NCI-H1105 (cell line): ENCODE data around the gene EFCAB9.
"Not testable (repeated sequence)": the region's sequence is repeated elsewhere in the genome, so short reads cannot be mapped to it uniquely, and the experiment has no call there.

ENCODE experiments used
- DNase-seq: peaks from one replicate; lab custom pipeline; 2025; lab: John Stamatoyannopoulos, UW

EFCAB9 gene

GRCh38 chr5:172193872-172194271 is at the start of gene EFCAB9:
TSS of gene EFCAB9 (plus strand) at chr5:172194172. CDS start at chr5:172194173, 1 bp downstream.
- DNase-seq, result no peak

GRCh38 chr5:172144291-172144815 is 49.6 kb upstream of the EFCAB9 start:
- no peak for DNase-seq

DNA sequence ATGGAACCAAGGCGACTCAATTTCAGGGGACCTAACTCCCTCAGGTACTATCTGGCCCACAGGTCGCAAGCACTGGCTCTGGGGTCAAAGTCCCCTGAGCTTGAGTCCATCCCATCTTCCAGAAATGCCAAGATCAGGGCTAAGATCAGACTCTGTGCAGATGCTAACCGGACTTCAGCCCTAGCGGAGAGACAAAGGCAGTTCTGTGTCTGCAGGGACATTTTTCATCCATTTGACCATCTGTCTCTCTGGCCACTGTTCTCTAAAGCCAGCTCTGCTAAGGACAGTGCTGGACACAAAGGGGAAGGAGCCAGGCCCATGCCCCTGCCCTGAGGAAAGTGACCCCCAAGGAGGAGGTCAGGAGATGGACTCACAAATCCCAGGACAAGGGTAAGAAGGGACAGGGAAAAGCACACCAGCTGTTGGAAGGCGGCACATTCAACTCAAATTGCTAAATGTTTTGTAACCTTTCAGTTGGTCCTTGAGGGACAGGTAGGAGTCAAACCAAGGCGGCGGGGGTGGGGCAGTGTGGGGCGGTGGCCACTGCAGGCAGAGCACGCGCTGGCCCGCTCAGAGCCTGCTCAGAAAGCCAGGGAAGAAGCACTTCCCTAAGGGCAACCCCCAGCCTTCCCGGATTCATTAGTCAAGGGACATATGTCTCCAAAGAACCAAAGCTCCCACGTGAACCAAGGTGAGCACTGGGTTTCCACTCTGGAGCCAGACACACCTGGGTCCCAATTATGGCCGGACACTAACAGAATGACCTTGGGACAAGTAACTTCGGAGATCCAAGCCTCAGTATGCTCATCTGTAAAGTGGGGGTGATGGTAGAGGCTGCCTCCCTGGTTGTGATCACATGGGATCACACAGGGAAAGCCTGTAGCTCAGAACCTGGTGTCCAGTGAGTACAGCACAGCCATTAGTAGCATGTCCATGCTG is 48.8 kb upstream of the EFCAB9 start:
- no peak for DNase-seq

GRCh38 chr5:172145870-172146747 is 47.9 kb upstream of the EFCAB9 start:
- no peak for DNase-seq

- DNase-seq, result no peak
These were observed 47.3 kb upstream of the EFCAB9 start for GRCh38 chr5:172146748-172147092.

GRCh38 chr5:172147857-172148256 is 46.1 kb upstream of the EFCAB9 start:
- no peak for DNase-seq

DNA sequence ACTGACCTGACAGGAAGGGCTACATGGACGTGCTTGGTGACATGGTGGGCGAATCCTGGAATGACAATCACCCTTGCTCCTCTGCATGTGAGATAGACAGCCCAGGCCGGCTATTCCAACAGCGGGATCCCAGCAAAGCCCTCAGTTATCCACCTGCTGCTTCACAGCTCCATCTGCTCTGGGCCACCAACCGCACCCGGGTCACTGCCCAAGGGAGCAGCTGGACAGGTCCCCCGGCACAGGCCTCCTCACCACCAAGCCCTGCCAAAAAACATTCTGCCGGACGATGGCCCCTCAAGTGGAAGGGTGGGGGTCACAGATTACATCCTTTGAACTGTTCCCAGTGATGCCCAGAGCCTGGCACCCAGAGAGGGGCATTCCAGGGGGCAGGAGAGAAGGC is 45.6 kb upstream of the EFCAB9 start:
- no peak for DNase-seq

GRCh38 chr5:172149073-172149472 is 44.9 kb upstream of the EFCAB9 start:
- no peak for DNase-seq

GRCh38 chr5:172149481-172149880 is 44.5 kb upstream of the EFCAB9 start:
- not testable (repeated sequence) for DNase-seq

DNA sequence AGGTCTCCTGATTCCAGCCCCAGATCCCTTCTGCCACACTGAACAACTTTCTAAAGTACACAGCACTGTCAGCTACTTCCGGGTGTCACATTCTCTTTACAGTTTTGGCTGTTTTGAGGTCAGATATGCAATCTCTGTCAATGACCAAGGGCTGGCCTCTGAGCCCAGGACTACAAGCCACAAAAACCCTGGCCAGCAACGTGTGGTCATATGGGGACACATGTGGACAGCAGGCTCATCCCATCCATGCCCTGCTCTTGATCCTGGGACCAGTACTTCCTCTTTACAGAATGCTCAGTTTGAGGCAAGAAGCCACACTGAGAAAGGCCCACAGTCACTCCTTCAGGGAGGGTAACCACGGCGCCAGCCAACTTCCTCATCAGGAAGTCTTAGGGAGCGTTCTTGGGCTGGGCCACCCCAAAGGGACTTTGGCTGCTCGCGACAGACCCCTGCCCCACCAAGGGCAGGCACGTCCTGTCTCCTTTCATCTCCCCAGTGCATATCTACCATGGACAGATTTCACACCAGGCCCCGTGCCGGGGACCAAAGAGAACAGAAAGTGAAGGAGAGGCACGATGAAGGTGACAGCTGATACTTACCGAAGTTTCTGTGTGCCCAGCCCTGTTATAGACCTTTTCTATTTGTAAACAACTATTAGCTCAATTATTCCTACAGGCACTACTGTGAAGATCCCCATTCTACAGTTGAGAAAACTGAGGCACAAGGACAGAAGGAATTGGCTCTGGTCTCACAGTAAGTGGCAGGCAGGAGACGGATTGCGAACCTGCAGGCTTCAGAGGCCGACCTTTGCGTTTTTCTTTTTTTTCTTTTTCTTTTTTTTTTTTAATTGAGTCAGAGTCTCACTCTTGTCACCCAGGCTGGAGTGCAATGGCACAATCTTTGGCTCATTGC is 43.2 kb upstream of the EFCAB9 start:
- no peak for DNase-seq

DNA sequence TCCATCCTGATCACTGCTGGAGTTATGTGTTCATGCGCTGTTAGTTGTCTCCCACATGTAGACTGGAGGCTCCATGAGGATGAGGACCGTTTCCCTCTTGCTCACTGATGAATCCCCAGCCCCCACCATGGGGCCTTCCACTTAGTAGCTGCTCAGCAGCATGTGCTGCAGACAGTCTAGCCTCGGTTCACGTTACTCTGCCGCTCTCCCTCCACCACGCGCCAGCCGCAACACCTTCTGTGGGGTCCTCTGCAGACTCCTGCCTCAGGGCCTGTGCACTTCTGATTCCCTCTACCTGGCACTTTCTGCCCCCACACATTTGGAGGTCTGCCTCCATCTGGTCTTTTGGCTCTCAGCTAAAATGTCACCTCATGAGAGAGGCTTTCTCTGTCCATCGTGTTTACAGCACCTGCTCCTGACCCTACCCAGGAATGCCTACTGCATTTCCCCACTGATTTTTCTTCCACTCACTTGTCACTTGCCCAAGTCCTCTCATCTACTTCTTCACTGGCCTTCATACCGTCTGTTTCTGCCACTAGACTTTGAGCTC is 42.2 kb upstream of the EFCAB9 start:
- DNase-seq, result no peak

- no peak for DNase-seq
These were observed 40.3 kb upstream of the EFCAB9 start for GRCh38 chr5:172153695-172154094.

GRCh38 chr5:172155101-172155500 is 38.9 kb upstream of the EFCAB9 start:
- DNase-seq, result not testable (repeated sequence)

DNA sequence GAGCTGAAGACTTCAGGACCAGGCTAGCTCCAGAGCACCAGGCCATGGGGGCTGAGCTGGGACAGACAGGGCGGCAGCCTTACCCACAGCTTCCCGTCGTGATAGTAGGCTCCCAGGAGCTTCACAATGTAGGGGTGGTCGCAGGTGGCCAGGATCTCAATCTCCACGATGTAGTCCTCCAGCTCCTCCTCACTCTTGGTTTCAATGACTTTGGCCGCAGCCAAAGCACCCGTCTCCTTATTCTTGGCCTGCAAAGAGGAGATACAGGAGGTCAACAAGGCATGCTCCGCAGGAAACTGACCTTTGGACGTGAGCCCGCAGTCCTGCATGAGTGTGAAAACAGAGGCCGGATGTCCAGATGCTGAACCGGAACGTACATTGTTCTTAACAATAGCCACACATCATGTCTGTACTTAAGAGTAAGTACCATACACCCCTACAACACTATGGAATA is 37.4 kb upstream of the EFCAB9 start:
- DNase-seq, result no peak

GRCh38 chr5:172159016-172159415 is 35.0 kb upstream of the EFCAB9 start:
- DNase-seq, result no peak

- DNase-seq, result no peak
These were observed 33.5 kb upstream of the EFCAB9 start for GRCh38 chr5:172160506-172160905.

DNA sequence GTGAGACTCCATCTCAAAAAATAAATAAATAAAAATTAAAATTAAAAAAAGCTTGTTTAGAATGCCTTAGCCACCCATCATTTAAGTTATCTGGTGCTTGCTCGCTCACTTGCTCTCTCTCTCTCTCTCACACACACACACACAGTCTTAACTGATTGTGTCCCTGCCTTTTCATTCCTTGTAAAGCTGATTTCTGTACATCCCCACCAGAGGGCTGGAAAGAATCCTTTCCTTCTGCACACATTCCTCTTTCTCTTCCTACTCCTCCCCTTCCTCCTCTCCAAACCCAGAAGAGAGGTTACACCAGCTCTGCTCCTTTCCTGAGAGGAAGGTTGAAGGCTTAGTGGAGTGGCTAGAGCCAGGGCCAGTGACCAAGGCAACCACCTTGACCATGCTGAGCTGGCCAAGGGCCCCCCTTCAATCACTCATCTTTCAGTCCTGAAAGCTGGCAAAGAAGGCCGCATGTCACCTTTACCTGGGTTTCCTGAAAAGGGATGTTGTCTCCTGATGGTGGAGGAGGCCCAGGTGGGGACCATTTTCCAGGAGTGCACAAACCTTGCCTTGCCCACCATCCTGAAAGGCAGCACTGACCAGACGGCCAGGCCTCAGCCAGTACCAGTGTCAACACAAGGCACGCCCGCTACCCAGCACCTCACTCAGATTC is 31.5 kb upstream of the EFCAB9 start:
- no peak for DNase-seq

DNA sequence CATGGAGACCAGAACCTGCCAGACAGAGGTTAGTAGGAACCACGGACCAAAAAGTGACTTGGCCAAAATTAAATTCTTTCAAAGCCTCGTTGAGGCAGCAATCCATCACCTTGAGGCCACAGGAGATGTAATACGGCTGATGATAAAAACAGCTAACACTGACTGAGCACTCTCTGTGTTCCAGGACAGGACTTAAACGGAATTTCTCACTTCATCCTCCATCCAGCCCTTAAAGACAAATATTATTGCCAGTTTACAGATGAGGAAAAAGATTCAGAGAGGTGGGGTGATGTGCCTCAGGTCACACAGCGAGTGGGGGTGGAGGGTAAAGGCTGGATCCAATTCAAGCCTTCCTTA is 31.0 kb upstream of the EFCAB9 start:
- DNase-seq, result no peak

GRCh38 chr5:172163346-172163745 is 30.6 kb upstream of the EFCAB9 start:
- no peak for DNase-seq

DNA sequence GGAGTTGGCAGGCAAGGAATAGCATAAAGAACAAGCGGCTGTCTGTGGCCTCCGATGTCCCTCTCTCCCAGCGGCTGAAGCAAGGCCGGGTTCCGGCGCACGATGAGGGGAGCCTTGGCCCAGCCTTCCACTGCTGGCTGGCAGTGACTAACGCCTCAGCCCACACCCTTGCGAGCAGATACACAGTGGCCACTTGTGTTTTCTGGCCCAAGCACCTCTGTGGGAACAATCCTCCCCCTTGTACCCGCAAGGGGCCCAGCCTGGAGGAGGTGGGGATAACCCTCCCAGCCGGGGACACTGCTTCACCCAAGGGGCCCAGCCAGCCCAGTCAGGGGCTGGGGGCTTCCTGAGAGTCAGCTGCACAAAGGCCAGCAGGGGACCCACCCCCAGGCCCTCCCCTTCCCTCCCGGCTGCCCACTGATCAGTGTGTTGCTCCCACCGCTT is 29.2 kb upstream of the EFCAB9 start:
- no peak for DNase-seq

DNA sequence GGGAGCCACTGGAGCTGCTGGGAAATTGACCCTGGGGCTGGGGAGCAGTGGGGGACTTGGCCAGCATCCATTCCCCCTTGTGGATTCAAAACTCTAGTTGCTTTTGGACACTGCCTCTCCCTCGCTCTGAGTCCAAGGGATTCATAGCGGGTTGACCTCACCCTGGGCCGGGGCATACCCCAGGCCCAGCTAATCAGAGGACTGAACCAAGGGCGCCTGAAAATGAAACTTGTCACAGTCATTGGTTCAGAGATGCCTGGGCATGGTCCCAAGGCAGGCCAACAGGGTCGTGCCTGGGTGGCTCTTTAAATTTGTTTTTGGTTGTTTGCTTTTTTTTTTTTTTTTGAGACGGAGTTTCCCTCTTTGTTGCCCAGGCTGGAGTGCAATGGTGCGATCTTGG is 28.5 kb upstream of the EFCAB9 start:
- DNase-seq, result no peak
